Karpas-422 (cell line): ENCODE measurements around the gene EIF3K. TPM values are rescaled to one million over a fixed set of nuclear protein-coding genes. Genes with fewer than 3 reads are reported as not detected.

Experiments used
- DNase-seq: peaks from one replicate; pipeline ENCODE4 v3.0.0-alpha.2; 2015
- H2AFZ ChIP-seq: fragments of 200-600 bp; sonication (generic); 2 replicates; pipeline ENCODE4 v1.6.1; 2014; ENCODE audit warnings: antibody characterized with exemption, low read length, mixed read lengths
- H3K27ac ChIP-seq: fragments of 200-600 bp; sonication (generic); 2 replicates; pipeline ENCODE4 v1.5.1; 2014; ENCODE audit warnings: mild to moderate bottlenecking, low read length, moderate library complexity
- H3K27me3 ChIP-seq: fragments of 200-600 bp; sonication (generic); 2 replicates; pipeline ENCODE4 v1.6.1; 2014; ENCODE audit warnings: low read length, mixed read lengths
- H3K36me3 ChIP-seq: fragments of 200-600 bp; sonication (generic); 2 replicates; pipeline ENCODE4 v1.6.1; 2014; ENCODE audit warnings: low read length, mixed read lengths; ENCODE audit not compliant: insufficient read depth
- H3K4me1 ChIP-seq: fragments of 200-600 bp; sonication (generic); 2 replicates; pipeline ENCODE4 v1.6.1; 2014; ENCODE audit warnings: mild to moderate bottlenecking, low read length, mixed read lengths
- H3K4me2 ChIP-seq: fragments of 200-600 bp; sonication (generic); 2 replicates; pipeline ENCODE4 v1.6.1; 2014; ENCODE audit warnings: low read length, low read depth, mild to moderate bottlenecking; ENCODE audit not compliant: poor library complexity, severe bottlenecking
- H3K4me3 ChIP-seq: fragments of 200-600 bp; sonication (generic); 2 replicates; pipeline ENCODE4 v1.5.1; 2014; ENCODE audit warnings: mild to moderate bottlenecking, antibody characterized with exemption, low read length, mixed read lengths
- H3K79me2 ChIP-seq: fragments of 200-600 bp; sonication (generic); 2 replicates; pipeline ENCODE4 v1.6.1; 2014; ENCODE audit warnings: mild to moderate bottlenecking, low read length, mixed read lengths
- H3K9ac ChIP-seq: fragments of 200-600 bp; sonication (generic); 2 replicates; pipeline ENCODE4 v1.6.0; 2014; ENCODE audit warnings: low read length
- H3K9me2 ChIP-seq: fragments of 200-600 bp; sonication (generic), shearing (Covaris generic); replicated peaks from 2 replicates; pipeline ENCODE4 v1.6.0; 2014; ENCODE audit warnings: mild to moderate bottlenecking, low read length, moderate library complexity; ENCODE audit not compliant: insufficient read depth
- H3K9me3 ChIP-seq: fragments of 300-700, 200-600 bp; sonication (generic); 2 replicates; pipeline ENCODE4 v1.6.1; 2014; ENCODE audit warnings: low read length, mixed read lengths
- H4K20me1 ChIP-seq: fragments of 200-600 bp; sonication (generic); 2 replicates; pipeline ENCODE4 v1.6.1; 2014; ENCODE audit warnings: mild to moderate bottlenecking, antibody characterized with exemption, low read length, low read depth; ENCODE audit not compliant: insufficient read depth
- total RNA-seq: library from RNA; depleted of rRNA; stranded (reverse); fragments of >200 nt; shearing (Covaris generic); gene quantifications from 2 replicates; pipeline ENCODE4 v1.2.3, GENCODE V29; 2014; ENCODE audit warnings: low replicate concordance

The EIF3K gene
- total RNA-seq, 1 experiment from 2014 or later = 474 TPM

GRCh38 chr19:38670921-38671398 lies 52.0 kb downstream of the EIF3K start:
- DNase-seq = no peak
- H3K4me3 ChIP-seq = no peak overlapping the region
- H3K27me3 ChIP-seq = no peaks in the 10 kb centered on the region
- H4K20me1 ChIP-seq = peaks cover 18% of the 10 kb centered on the region; the same call in 1 of the 2 replicates
- H3K9me2 ChIP-seq = no peaks in the 10 kb centered on the region
- H3K4me1 ChIP-seq = peaks cover 24% of the 10 kb centered on the region
- H3K4me2 ChIP-seq = no peak overlapping the region
- H3K36me3 ChIP-seq = no peaks in the 10 kb centered on the region
- no peak overlapping the region for H3K9ac ChIP-seq
- no peaks in the 10 kb centered on the region for H3K9me3 ChIP-seq
- no peak overlapping the region for H2AFZ ChIP-seq
- H3K27ac ChIP-seq = no peak overlapping the region
- peaks cover 91% of the 10 kb centered on the region for H3K79me2 ChIP-seq

GRCh38 chr19:38671654-38672053 lies 52.7 kb downstream of the EIF3K start:
- Histone ChIP-seq H3K4me2 (no peak overlapping the region), H3K79me2 (peaks cover 91% of the 10 kb centered on the region)

GRCh38 chr19:38673030-38673429 lies 54.0 kb downstream of the EIF3K start:
- H3K27ac ChIP-seq = no peak overlapping the region
- no peaks in the 10 kb centered on the region for H3K9me3 ChIP-seq
- no peaks in the 10 kb centered on the region for H3K27me3 ChIP-seq
- peaks cover 14% of the 10 kb centered on the region; the same call in 1 of the 2 replicates for H4K20me1 ChIP-seq
- no peaks in the 10 kb centered on the region for H3K36me3 ChIP-seq
- no peak overlapping the region for H3K4me3 ChIP-seq
- peaks cover 91% of the 10 kb centered on the region for H3K79me2 ChIP-seq
- no peak overlapping the region for H3K9ac ChIP-seq
- no peak overlapping the region for H2AFZ ChIP-seq
- H3K9me2 ChIP-seq = no peaks in the 10 kb centered on the region
- H3K4me2 ChIP-seq = no peak overlapping the region
- peaks cover 3% of the 10 kb centered on the region for H3K4me1 ChIP-seq
- DNase-seq = no peak

More at GRCh38 chr19:38671654-38672053, 52.7 kb downstream of the EIF3K start:
- Histone ChIP-seq H2AFZ (no peak overlapping the region), H4K20me1 (peaks cover 18% of the 10 kb centered on the region; the same call in 1 of the 2 replicates), H3K36me3 (no peaks in the 10 kb centered on the region), H3K9ac (no peak overlapping the region), H3K27me3 (no peaks in the 10 kb centered on the region), H3K27ac (no peak overlapping the region), H3K4me3 (no peak overlapping the region), H3K9me2 (no peaks in the 10 kb centered on the region), H3K9me3 (no peaks in the 10 kb centered on the region), H3K4me1 (peaks cover 17% of the 10 kb centered on the region)
- no peak for DNase-seq

GRCh38 chr19:38674388-38675171 lies 55.6 kb downstream of the EIF3K start:
- Histone ChIP-seq H3K9ac (no peak overlapping the region), H4K20me1 (peaks cover 18% of the 10 kb centered on the region; the same call in 1 of the 2 replicates), H3K4me2 (no peak overlapping the region), H3K36me3 (no peaks in the 10 kb centered on the region), H3K27ac (no peak overlapping the region), H3K9me2 (no peaks in the 10 kb centered on the region), H2AFZ (no peak overlapping the region), H3K9me3 (no peaks in the 10 kb centered on the region), H3K4me3 (no peak overlapping the region), H3K27me3 (no peaks in the 10 kb centered on the region), H3K79me2 (peaks cover 91% of the 10 kb centered on the region), H3K4me1 (peaks cover 3% of the 10 kb centered on the region)
- DNase-seq = no peak

- no peak overlapping the region for H3K4me2 ChIP-seq
- H3K9ac ChIP-seq = no peak overlapping the region
- H2AFZ ChIP-seq = no peak overlapping the region
- peaks cover 3% of the 10 kb centered on the region for H3K4me1 ChIP-seq
- H3K27me3 ChIP-seq = no peaks in the 10 kb centered on the region
- peaks cover 20% of the 10 kb centered on the region; the same call in 1 of the 2 replicates for H4K20me1 ChIP-seq
- H3K4me3 ChIP-seq = no peak overlapping the region
- H3K36me3 ChIP-seq = no peaks in the 10 kb centered on the region
- no peaks in the 10 kb centered on the region for H3K9me3 ChIP-seq
- DNase-seq = no peak
- no peak overlapping the region for H3K27ac ChIP-seq
- H3K9me2 ChIP-seq = no peaks in the 10 kb centered on the region
- peaks cover 92% of the 10 kb centered on the region for H3K79me2 ChIP-seq
These were observed 56.6 kb downstream of the EIF3K start for GRCh38 chr19:38675611-38676010.

- H4K20me1 ChIP-seq = peaks cover 20% of the 10 kb centered on the region; the same call in 1 of the 2 replicates
- H3K27me3 ChIP-seq = no peaks in the 10 kb centered on the region
- no peak overlapping the region for H3K4me3 ChIP-seq
- H3K9ac ChIP-seq = no peak overlapping the region
- peaks cover 3% of the 10 kb centered on the region for H3K4me1 ChIP-seq
- no peak for DNase-seq
- H2AFZ ChIP-seq = no peak overlapping the region
- 0 out of 2 replicates have a peak, but pooled peaks cover under 1% of the 10 kb centered on the region for H3K36me3 ChIP-seq
- no peak overlapping the region for H3K27ac ChIP-seq
- H3K9me2 ChIP-seq = no peaks in the 10 kb centered on the region
- peaks cover 91% of the 10 kb centered on the region for H3K79me2 ChIP-seq
- no peaks in the 10 kb centered on the region for H3K9me3 ChIP-seq
- no peak overlapping the region for H3K4me2 ChIP-seq
These were observed 57.3 kb downstream of the EIF3K start for GRCh38 chr19:38676023-38676877.

GRCh38 chr19:38676878-38677646 lies 58.1 kb downstream of the EIF3K start:
- H3K4me2 ChIP-seq = no peak overlapping the region
- H3K4me3 ChIP-seq = no peak overlapping the region
- no peak for DNase-seq
- no peaks in the 10 kb centered on the region for H3K27me3 ChIP-seq
- H3K4me1 ChIP-seq = peaks cover 3% of the 10 kb centered on the region
- no peak overlapping the region for H3K27ac ChIP-seq
- H3K9me3 ChIP-seq = no peaks in the 10 kb centered on the region
- 0 out of 2 replicates have a peak, but pooled peaks cover 3% of the 10 kb centered on the region for H3K36me3 ChIP-seq
- H3K79me2 ChIP-seq = peaks cover 91% of the 10 kb centered on the region
- H3K9me2 ChIP-seq = no peaks in the 10 kb centered on the region
- H2AFZ ChIP-seq = no peak overlapping the region
- no peak overlapping the region for H3K9ac ChIP-seq
- peaks cover 20% of the 10 kb centered on the region; the same call in 1 of the 2 replicates for H4K20me1 ChIP-seq
